Endothelial cell (in vitro differentiated cells): Measurements from ENCODE around the gene NME7. TPM values are rescaled to one million over a fixed set of nuclear protein-coding genes. Genes with fewer than 3 reads are reported as not detected.

Experiments
- DNase-seq: peaks from one replicate; pipeline ENCODE4 v3.0.0; 2021; ENCODE audit warnings: low spot score
- H3K27ac Mint-ChIP-seq: one replicate; pipeline ENCODE4 v1.8.0; 2021; ENCODE audit warnings: mixed read lengths, inconsistent platforms; ENCODE audit not compliant: unreplicated experiment
- H3K27me3 Mint-ChIP-seq: one replicate; pipeline ENCODE4 v1.8.0; 2021; ENCODE audit warnings: mild to moderate bottlenecking, moderate library complexity, mixed read lengths, inconsistent platforms; ENCODE audit not compliant: unreplicated experiment
- H3K36me3 Mint-ChIP-seq: one replicate; pipeline ENCODE4 v1.8.0; 2021; ENCODE audit warnings: mild to moderate bottlenecking, low read depth, mixed read lengths, inconsistent platforms; ENCODE audit not compliant: unreplicated experiment
- H3K4me1 Mint-ChIP-seq: one replicate; pipeline ENCODE4 v1.8.0; 2021; ENCODE audit warnings: mild to moderate bottlenecking, mixed read lengths, inconsistent platforms; ENCODE audit not compliant: unreplicated experiment
- H3K4me3 Mint-ChIP-seq: one replicate; pipeline ENCODE4 v1.8.0; 2021; ENCODE audit warnings: mild to moderate bottlenecking, mixed read lengths, inconsistent platforms; ENCODE audit not compliant: unreplicated experiment
- H3K9me3 Mint-ChIP-seq: one replicate; pipeline ENCODE4 v1.8.0; 2021; ENCODE audit warnings: mixed read lengths, inconsistent platforms; ENCODE audit not compliant: unreplicated experiment
- total RNA-seq: library from RNA; stranded (reverse); fragmentation: NEBNext Ultra II Directional; extraction: Animal tissue kit (Norgen Biotek cat#: 25700); gene quantifications from one replicate; pipeline ENCODE4 v1.2.1, GENCODE V29; 2021; ENCODE audit not compliant: unreplicated experiment
- TF ChIP-seq, protein P1 (sequence below): fragments of 200-600 bp; sonication (generic); IDR thresholded peaks from one replicate; pipeline ENCODE4 v1.5.0; 2021; ENCODE audit warnings: antibody characterized with exemption; ENCODE audit not compliant: unreplicated experiment

Gene NME7
- total RNA-seq, 1 donor from 2014 or later: 18.9 TPM

DNA sequence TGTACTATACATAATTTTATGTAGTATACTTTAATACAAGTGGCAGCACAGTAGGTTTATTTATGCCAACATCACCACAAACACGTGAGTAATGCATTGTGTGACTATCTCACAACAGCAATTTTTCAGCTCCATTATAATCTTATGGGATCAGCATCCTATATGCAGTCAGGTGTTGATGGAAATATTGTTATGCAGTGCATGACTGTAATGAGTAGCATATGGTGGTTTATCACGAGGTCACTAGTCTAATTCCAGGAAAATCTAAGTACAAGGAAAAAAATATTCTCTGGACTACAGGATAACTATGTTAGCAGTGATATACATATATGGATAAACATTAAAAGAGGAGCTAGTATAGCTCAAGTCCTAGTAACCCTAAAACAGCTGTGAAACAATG is 192.1 kb downstream of the NME7 start:
- H3K36me3 Mint-ChIP-seq: no peaks in the 10 kb centered on the region

DNA sequence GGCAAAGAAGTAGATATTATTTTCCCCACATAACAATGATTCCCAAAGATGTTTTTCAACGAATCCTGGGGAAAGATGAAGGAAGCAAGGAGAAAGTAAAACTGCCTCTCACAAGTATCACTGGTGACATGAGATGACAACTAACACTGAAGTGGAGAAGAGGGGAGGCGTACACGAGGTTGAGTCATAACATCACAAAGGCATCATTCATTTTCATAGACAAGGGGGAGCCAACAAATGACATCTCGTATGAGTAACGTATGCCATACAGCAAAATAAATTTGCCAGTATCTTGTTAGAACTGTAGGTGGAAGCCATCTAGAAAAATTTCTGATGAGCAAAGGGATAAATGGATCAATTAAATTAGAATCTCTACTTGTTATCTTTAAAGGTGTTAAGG is 204.5 kb downstream of the NME7 start:
- Mint-ChIP-seq H3K36me3 (no peaks in the 10 kb centered on the region), H3K27me3 (no peaks in the 10 kb centered on the region), H3K27ac (no peak overlapping the region), H3K4me1 (no peaks in the 10 kb centered on the region), H3K9me3 (no peaks in the 10 kb centered on the region), H3K4me3 (no peak overlapping the region)
- TF ChIP-seq, protein P1, sequence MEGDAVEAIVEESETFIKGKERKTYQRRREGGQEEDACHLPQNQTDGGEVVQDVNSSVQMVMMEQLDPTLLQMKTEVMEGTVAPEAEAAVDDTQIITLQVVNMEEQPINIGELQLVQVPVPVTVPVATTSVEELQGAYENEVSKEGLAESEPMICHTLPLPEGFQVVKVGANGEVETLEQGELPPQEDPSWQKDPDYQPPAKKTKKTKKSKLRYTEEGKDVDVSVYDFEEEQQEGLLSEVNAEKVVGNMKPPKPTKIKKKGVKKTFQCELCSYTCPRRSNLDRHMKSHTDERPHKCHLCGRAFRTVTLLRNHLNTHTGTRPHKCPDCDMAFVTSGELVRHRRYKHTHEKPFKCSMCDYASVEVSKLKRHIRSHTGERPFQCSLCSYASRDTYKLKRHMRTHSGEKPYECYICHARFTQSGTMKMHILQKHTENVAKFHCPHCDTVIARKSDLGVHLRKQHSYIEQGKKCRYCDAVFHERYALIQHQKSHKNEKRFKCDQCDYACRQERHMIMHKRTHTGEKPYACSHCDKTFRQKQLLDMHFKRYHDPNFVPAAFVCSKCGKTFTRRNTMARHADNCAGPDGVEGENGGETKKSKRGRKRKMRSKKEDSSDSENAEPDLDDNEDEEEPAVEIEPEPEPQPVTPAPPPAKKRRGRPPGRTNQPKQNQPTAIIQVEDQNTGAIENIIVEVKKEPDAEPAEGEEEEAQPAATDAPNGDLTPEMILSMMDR: no peak
- DNase-seq: no peak

More for the DNA sequence above, 192.1 kb downstream of the NME7 start:
- no peaks in the 10 kb centered on the region for H3K4me1 Mint-ChIP-seq
- no peak overlapping the region for H3K4me3 Mint-ChIP-seq
- TF ChIP-seq, protein P1: no peak
- no peak for DNase-seq
- no peak overlapping the region for H3K27ac Mint-ChIP-seq
- H3K27me3 Mint-ChIP-seq: peaks cover 1% of the 10 kb centered on the region
- no peaks in the 10 kb centered on the region for H3K9me3 Mint-ChIP-seq

DNA sequence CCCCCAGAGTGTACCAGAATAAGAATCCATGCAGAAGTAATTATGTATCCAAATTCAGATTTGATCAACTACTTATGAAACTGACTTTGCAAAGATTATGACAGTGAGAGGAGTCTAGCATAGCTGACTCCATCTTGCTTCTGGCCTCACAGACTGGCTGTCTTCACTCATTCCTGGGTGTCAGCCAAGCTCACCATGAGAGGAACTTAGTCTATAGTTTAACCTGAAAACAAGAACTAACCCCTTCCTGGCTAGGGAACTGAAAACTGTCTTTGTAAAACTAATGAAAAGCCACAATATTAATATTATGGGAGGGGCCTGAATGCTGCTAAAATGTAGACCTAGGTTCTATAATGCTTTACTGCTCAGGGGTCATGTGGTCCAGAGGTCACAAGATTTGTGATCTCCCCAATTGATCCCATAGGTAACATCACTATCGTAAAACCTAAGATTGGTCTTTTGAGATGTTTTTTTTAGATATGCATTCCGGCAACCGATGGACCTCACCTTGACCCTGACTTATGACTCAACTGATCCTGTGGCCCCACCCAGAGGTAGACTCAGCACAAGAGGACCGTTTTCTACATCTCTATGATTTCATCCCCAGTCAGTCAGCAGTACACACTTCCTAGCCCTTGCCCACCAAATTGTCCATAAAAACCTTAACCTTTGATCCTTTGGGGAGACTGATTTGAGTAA is 206.0 kb downstream of the NME7 start:
- H3K9me3 Mint-ChIP-seq: no peaks in the 10 kb centered on the region
- TF ChIP-seq, protein P1: no peak
- DNase-seq: no peak
- no peak overlapping the region for H3K27ac Mint-ChIP-seq
- no peak overlapping the region for H3K4me3 Mint-ChIP-seq
- no peaks in the 10 kb centered on the region for H3K27me3 Mint-ChIP-seq
- no peaks in the 10 kb centered on the region for H3K4me1 Mint-ChIP-seq
- no peaks in the 10 kb centered on the region for H3K36me3 Mint-ChIP-seq

DNA sequence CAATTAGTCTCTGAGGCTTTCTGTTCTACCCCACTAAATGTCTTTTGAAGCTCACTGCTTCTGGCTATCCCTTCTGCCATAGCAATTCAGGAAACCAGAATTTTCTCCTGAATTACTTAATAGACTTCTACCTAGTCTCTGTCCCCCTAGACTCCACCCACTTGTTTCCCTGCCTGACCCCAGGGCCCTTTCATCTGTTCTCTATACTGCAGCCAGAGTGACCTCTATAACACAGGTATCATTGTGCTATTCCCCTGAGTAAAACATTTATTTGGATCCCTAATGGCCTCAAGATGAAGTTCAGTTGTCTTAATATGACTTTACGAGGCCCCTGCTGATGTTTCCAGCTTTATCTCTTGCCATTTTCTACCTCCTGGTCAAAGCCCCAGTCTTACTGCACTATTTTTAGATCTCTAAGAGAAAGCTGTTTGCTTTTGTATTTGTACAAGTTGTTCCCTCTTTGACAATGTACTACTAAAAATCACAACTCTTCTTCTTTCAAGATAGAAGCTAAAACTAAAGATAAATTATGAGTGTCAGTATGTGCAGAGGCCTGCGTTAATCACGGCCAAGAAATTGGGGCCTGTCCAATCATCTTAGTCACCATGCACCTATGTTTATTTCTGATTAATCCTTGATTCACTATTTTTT is 206.6 kb downstream of the NME7 start:
- H3K9me3 Mint-ChIP-seq: no peaks in the 10 kb centered on the region
- no peaks in the 10 kb centered on the region for H3K36me3 Mint-ChIP-seq
- DNase-seq: no peak

More for the DNA sequence above, 206.6 kb downstream of the NME7 start:
- TF ChIP-seq, protein P1: no peak
- no peak overlapping the region for H3K27ac Mint-ChIP-seq
- no peaks in the 10 kb centered on the region for H3K27me3 Mint-ChIP-seq
- no peaks in the 10 kb centered on the region for H3K4me1 Mint-ChIP-seq
- no peak overlapping the region for H3K4me3 Mint-ChIP-seq
